ENCODE results near the gene OSBPL5. TPM values are rescaled to one million over a fixed set of nuclear protein-coding genes. Genes with fewer than 3 reads are reported as not detected.
A peak's percentile ranks its signal among the peaks of the same experiment; 100 is the strongest.

OSBPL5 gene
- total and polyA plus RNA-seq, 12 donors, result 2.7 to 30.6 (median 20.7) TPM

GRCh38 chr11:3056296-3057068 is 108.6 kb downstream of the OSBPL5 start:
- Histone ChIP-seq H3K4me1 (replicated peaks in 1 of 2) (peaks cover 0 to 12% of the 10 kb centered on the region in 2 donors), H3K27ac (peak overlapping the region in 4 of 5 donors; percentile 33 to 85 (median 66)), H3K9me3 (replicated peaks in 1 of 3) (no peaks in the 10 kb centered on the region), H3K27me3 (no peaks in the 10 kb centered on the region), H3K36me3 (replicated peaks in 1 of 2) (no peaks in the 10 kb centered on the region), H3K4me3 (peak overlapping the region in 3 of 4 donors; percentile 65 to 97 (median 83))
- peak in 4 of 7 donors; percentile 35 to 51 (median 48) for DNase-seq
- 3 to 8% (median 5%) methylated on average over 11 to 29 of the region's 29 CpGs for WGBS, 4 donors
- TF ChIP-seq POLR2A (IDR thresholded peaks at IDR 0.05), result no peak
- TF ChIP-seq, protein P1, sequence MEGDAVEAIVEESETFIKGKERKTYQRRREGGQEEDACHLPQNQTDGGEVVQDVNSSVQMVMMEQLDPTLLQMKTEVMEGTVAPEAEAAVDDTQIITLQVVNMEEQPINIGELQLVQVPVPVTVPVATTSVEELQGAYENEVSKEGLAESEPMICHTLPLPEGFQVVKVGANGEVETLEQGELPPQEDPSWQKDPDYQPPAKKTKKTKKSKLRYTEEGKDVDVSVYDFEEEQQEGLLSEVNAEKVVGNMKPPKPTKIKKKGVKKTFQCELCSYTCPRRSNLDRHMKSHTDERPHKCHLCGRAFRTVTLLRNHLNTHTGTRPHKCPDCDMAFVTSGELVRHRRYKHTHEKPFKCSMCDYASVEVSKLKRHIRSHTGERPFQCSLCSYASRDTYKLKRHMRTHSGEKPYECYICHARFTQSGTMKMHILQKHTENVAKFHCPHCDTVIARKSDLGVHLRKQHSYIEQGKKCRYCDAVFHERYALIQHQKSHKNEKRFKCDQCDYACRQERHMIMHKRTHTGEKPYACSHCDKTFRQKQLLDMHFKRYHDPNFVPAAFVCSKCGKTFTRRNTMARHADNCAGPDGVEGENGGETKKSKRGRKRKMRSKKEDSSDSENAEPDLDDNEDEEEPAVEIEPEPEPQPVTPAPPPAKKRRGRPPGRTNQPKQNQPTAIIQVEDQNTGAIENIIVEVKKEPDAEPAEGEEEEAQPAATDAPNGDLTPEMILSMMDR (IDR thresholded peaks at IDR 0.05), result no peak
- intact Hi-C loops (cut with DNase I), result no loop called here

DNA sequence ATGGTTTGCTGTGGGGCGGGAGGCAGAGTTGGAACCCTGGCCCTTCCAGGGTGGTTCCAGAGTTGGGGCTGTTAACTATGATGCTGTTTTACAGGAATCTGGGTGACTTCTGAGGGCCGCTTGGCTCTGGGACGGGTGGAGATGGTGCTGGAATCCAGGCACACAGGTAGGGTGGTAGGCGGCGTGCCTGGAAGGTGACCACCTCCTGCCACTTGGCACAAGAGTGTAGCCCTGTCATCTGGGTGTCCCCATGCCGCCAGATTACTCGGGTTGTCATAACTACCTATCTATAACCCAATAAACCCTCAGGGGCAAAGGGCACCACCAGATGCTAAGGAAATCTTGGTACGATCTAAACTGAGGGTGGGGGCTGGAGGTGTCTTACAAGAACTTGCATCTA is 109.2 kb downstream of the OSBPL5 start:
- intact Hi-C loops (cut with DNase I), result no loop called here
- TF ChIP-seq, protein P1 (IDR thresholded peaks at IDR 0.05), result no peak
- no peak for TF ChIP-seq POLR2A (IDR thresholded peaks at IDR 0.05)
- Histone ChIP-seq H3K9me3 (replicated peaks in 1 of 3) (no peaks in the 10 kb centered on the region), H3K4me1 (replicated peaks in 1 of 2) (peaks cover 0 to 12% of the 10 kb centered on the region in 2 donors), H3K27me3 (no peaks in the 10 kb centered on the region), H3K36me3 (replicated peaks in 1 of 2) (no peaks in the 10 kb centered on the region), H3K4me3 (peak overlapping the region in 1 of 4 donors; percentile 83), H3K27ac (no peak overlapping the region)
- 86 to 91% (median 88%) methylated on average over 4 to 8 of the region's 8 CpGs for WGBS, 4 donors
- no peak for DNase-seq

DNA sequence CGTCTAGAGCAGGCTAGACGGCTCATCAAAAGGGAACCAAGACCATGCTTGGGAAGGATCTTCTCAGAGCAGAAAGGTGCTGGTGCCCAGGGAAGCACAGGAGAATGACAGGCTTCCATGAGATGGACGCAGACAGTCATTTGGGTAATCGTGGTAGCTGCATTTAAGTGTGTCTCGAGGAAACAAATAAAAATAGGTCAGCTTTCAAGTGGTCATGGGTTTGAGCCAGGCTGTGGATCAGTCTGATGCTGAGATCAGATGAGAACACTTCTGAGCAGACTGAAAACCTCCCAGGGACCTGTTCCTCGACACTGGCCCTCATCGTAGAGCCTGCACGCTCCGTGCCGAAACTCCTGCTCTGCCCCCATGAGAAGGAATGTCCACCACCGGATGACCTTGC is 112.5 kb downstream of the OSBPL5 start:
- Histone ChIP-seq H3K27me3 (no peaks in the 10 kb centered on the region), H3K27ac (no peak overlapping the region), H3K36me3 (replicated peaks in 1 of 2) (no peaks in the 10 kb centered on the region), H3K4me1 (replicated peaks in 1 of 2) (peaks cover 17 to 34% of the 10 kb centered on the region in 2 donors), H3K4me3 (no peak overlapping the region), H3K9me3 (replicated peaks in 1 of 3) (no peaks in the 10 kb centered on the region)
- TF ChIP-seq, protein P1 (IDR thresholded peaks at IDR 0.05), result no peak
- no peak for TF ChIP-seq POLR2A (IDR thresholded peaks at IDR 0.05)
- DNase-seq, result no peak
- intact Hi-C loops (cut with DNase I), result no loop called here
- WGBS, 4 donors, result 85 to 91% (median 90%) methylated on average over 11 of the region's 11 CpGs

DNA sequence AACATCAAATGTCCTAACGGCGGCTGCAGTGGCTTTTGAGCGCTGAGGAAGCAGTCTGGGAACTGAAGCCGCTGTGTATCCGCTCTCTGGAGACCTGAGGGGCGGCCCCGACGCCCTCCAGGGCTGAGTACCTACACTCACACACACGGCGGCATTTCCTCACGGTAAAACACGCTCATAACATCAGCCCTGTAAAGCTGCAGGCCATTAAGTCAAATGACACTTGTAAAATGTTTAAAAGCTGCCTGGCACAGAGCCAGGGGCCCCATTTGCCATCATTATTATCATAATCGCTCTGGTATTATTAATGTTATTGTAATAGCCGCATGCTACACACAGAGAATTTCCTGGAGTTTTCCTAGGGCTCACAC is 113.0 kb downstream of the OSBPL5 start:
- H3K9me3 ChIP-seq (replicated peaks in 1 of 3), result no peaks in the 10 kb centered on the region
- no peak overlapping the region for H3K27ac ChIP-seq
- H3K27me3 ChIP-seq, result no peaks in the 10 kb centered on the region
- WGBS, 4 donors, result 64 to 79% (median 69%) methylated on average over 14 of the region's 14 CpGs
- intact Hi-C loops (cut with DNase I), result no loop called here
- H3K4me3 ChIP-seq, result no peak overlapping the region
- H3K4me1 ChIP-seq (replicated peaks in 1 of 2), result peaks cover 17 to 34% of the 10 kb centered on the region in 2 donors
- TF ChIP-seq, protein P1 (IDR thresholded peaks at IDR 0.05), result no peak
- no peak for TF ChIP-seq POLR2A (IDR thresholded peaks at IDR 0.05)
- no peak for DNase-seq
- no peaks in the 10 kb centered on the region for H3K36me3 ChIP-seq (replicated peaks in 1 of 2)
